HCT116 (cell line): ENCODE data around the gene RC3H2. TPM values are rescaled to one million over a fixed set of nuclear protein-coding genes. Genes with fewer than 3 reads are reported as not detected.
"Not testable (repeated sequence)": the region's sequence is repeated elsewhere in the genome, so short reads cannot be mapped to it uniquely, and the experiment has no call there.

Experiments
- ATAC-seq: fragments of 200-7000 bp; cut with Tn5 transposase; 2 replicates; pipeline ENCODE4 v1.9.1; 2020; ENCODE audit warnings: mild to moderate bottlenecking, moderate library complexity
- BruUV-seq: library from RNA; stranded (reverse); fragments of 400-500 nt; replicated peaks from 2 replicates; lab custom pipeline; 2021; lab: Mats Ljungman, UMichigan
- CTCF ChIA-PET: fragments of 300-600 bp; sonication (Branson Sonifier 250); formaldehyde crosslinking; loops from one replicate; lab custom pipeline; 2021; ENCODE audit warnings: antibody characterized with exemption; lab: Charles Lee
- POLR2A ChIA-PET: fragments of 300-600, 350-600 bp; sonication (Branson Sonifier 250); formaldehyde crosslinking; loops from one replicate; lab custom pipeline; 2021; ENCODE audit warnings: antibody characterized with exemption; lab: Charles Lee
- RAD21 ChIA-PET, 2 experiments: fragments of 300-600 bp; sonication (Branson Sonifier 250); formaldehyde crosslinking; loops; one replicate each; lab custom pipeline; 2023; ENCODE audit warnings: low total read pairs in 2 of 2; ENCODE audit not compliant: uncharacterized antibody in 2 of 2, unreplicated experiment in 2 of 2, low non-redundant PET in 1 of 2; lab: Charles Lee
- DNase-seq: peaks from one replicate; pipeline ENCODE4 v3.0.0-alpha.2; 2010; ENCODE audit warnings: low read depth, low spot score
- H2AFZ ChIP-seq: fragments of 200-600 bp; shearing (Covaris generic), sonication (generic); 2 replicates; pipeline ENCODE4 v1.6.1; 2017; ENCODE audit warnings: low read depth, mixed run types, mixed read lengths, antibody characterized with exemption, low read length; ENCODE audit not compliant: poor library complexity, severe bottlenecking
- H3K27ac ChIP-seq: 2 replicates; pipeline ENCODE4 v1.5.1; 2012; ENCODE audit warnings: low read depth, low read length
- H3K27me3 ChIP-seq: fragments of 200-600 bp; sonication (generic); 2 replicates; pipeline ENCODE4 v1.6.1; 2016; ENCODE audit warnings: mixed run types, low read length, mixed read lengths; ENCODE audit not compliant: insufficient read depth
- H3K36me3 ChIP-seq, 2 experiments: fragments of 200-500 bp in 1 of 2; fragments of 200-600 bp in 1 of 2; sonication (Bioruptor generic) in 1 of 2; sonication (generic) in 1 of 2; 2 replicates each; pipeline versions ENCODE4 v1.5.1 to v1.6.1; 2014 to 2016; ENCODE audit warnings: low read length in 2 of 2, inconsistent platforms in 1 of 2, mixed read lengths in 1 of 2, mixed run types in 1 of 2; ENCODE audit not compliant: insufficient read depth in 2 of 2, control insufficient read depth in 1 of 2
- H3K4me1 ChIP-seq, 2 experiments: fragments of 200-600 bp in 1 of 2; sonication (generic) in 1 of 2; 2 replicates each; pipeline versions ENCODE4 v1.5.1 to v1.6.1; 2012 to 2017; ENCODE audit warnings: low read length in 2 of 2, inconsistent platforms in 1 of 2, mild to moderate bottlenecking in 1 of 2, mixed read lengths in 1 of 2, mixed run types in 1 of 2, moderate library complexity in 1 of 2; ENCODE audit not compliant: insufficient read depth in 2 of 2, control insufficient read depth in 1 of 2
- H3K4me2 ChIP-seq: fragments of 200-600 bp; sonication (generic); 2 replicates; pipeline ENCODE4 v1.6.1; 2017; ENCODE audit warnings: mixed run types, low read length, mixed read lengths
- H3K4me3 ChIP-seq, 2 experiments: fragments of 200-600 bp in 1 of 2; sonication (generic) in 1 of 2; replicated peaks in 1 of 2; 2 replicates each; pipeline ENCODE4 v1.5.1; 2011 to 2016; ENCODE audit warnings: low read length in 2 of 2, control low read depth in 1 of 2, low read depth in 1 of 2, mild to moderate bottlenecking in 1 of 2, mixed read lengths in 1 of 2, mixed run types in 1 of 2
- H3K79me2 ChIP-seq: fragments of 200-600 bp; sonication (generic); 2 replicates; pipeline ENCODE4 v1.6.1; 2017; ENCODE audit warnings: mild to moderate bottlenecking, mixed run types, low read length, moderate library complexity, mixed read lengths; ENCODE audit not compliant: insufficient read depth
- H3K9ac ChIP-seq: fragments of 200-600 bp; sonication (generic); 2 replicates; pipeline ENCODE4 v1.6.1; 2016; ENCODE audit warnings: low read length, mixed read lengths
- H3K9me2 ChIP-seq: fragments of 200-600 bp; sonication (generic), shearing (Covaris generic); 2 replicates; pipeline ENCODE4 v1.6.1; 2017; ENCODE audit warnings: mixed run types, mild to moderate bottlenecking, moderate library complexity; ENCODE audit not compliant: insufficient read depth
- H3K9me3 ChIP-seq, 2 experiments: fragments of 200-500 bp in 1 of 2; fragments of 200-600 bp in 1 of 2; sonication (Bioruptor generic) in 1 of 2; sonication (generic) in 1 of 2; 2 replicates each; pipeline ENCODE4 v1.6.1; 2014 to 2017; ENCODE audit warnings: low read length in 2 of 2, mixed read lengths in 2 of 2, inconsistent platforms in 1 of 2, low read depth in 1 of 2, mild to moderate bottlenecking in 1 of 2, mixed run types in 1 of 2, moderate library complexity in 1 of 2; ENCODE audit not compliant: control insufficient read depth in 1 of 2, insufficient read depth in 1 of 2
- H4K20me1 ChIP-seq: fragments of 200-600 bp; sonication (generic), shearing (Covaris generic); 2 replicates; pipeline ENCODE4 v1.6.1; 2017; ENCODE audit warnings: mixed run types, mild to moderate bottlenecking, moderate library complexity; ENCODE audit not compliant: insufficient read depth
- CBX3 ChIP-seq: IDR thresholded peaks from 2 replicates; pipeline ENCODE4 v1.6.1; 2012; ENCODE audit warnings: low read depth
- EGR1 ChIP-seq: IDR thresholded peaks from 2 replicates; pipeline ENCODE4 v1.6.1; 2012; ENCODE audit warnings: low read depth
- EZH2 ChIP-seq: fragments of 200-600 bp; sonication (generic); IDR thresholded peaks from 2 replicates; pipeline ENCODE4 v1.6.1; 2017; ENCODE audit warnings: antibody characterized with exemption, mixed run types
- EZH2phosphoT487 ChIP-seq: fragments of 200-600 bp; IDR thresholded peaks from 2 replicates; pipeline ENCODE4 v1.6.1; 2018; ENCODE audit warnings: antibody characterized with exemption, borderline replicate concordance
- FOSL1 ChIP-seq: IDR thresholded peaks from 2 replicates; pipeline ENCODE4 v1.6.1; 2012; ENCODE audit warnings: low read depth
- JUND ChIP-seq: IDR thresholded peaks from 2 replicates; pipeline ENCODE4 v1.6.1; 2012
- RAD21 ChIP-seq: IDR thresholded peaks from 2 replicates; pipeline ENCODE4 v1.6.1; 2012; ENCODE audit warnings: low read depth, mild to moderate bottlenecking
- SIN3A ChIP-seq: IDR thresholded peaks from 2 replicates; pipeline ENCODE4 v1.6.1; 2012; ENCODE audit warnings: low read depth
- SP1 ChIP-seq: IDR thresholded peaks from 2 replicates; pipeline ENCODE4 v1.6.1; 2012; ENCODE audit warnings: low read depth
- TCF7L2 ChIP-seq: IDR thresholded peaks from 2 replicates; pipeline ENCODE4 v1.7.0; 2011; ENCODE audit warnings: borderline replicate concordance, inconsistent platforms; ENCODE audit not compliant: insufficient read depth, insufficient read length; ENCODE audit errors: extremely low read depth
- ZFX ChIP-seq: fragments of 450-650 bp; IDR thresholded peaks from 2 replicates; pipeline ENCODE4 v1.6.1; 2017
- intact Hi-C: fragments of 100-400 bp; cut with micrococcal nuclease; formaldehyde crosslinking; loops from 2 replicates; pipeline ENCODE4 v1.10.0; 2022
- total RNA-seq: library from RNA; stranded (reverse); gene quantifications from one replicate; pipeline ENCODE4 v1.2.1, GENCODE V29; 2021; ENCODE audit not compliant: unreplicated experiment
- TF ChIP-seq, protein P1 (sequence below): IDR thresholded peaks from 2 replicates; pipeline ENCODE4 v1.6.1; 2012
- TF ChIP-seq, protein P2 (sequence below): IDR thresholded peaks from 2 replicates; pipeline ENCODE4 v1.6.1; 2012; ENCODE audit warnings: low read depth

The RC3H2 gene
- total RNA-seq, 1 experiment from 2014 or later = 53.8 TPM

DNA sequence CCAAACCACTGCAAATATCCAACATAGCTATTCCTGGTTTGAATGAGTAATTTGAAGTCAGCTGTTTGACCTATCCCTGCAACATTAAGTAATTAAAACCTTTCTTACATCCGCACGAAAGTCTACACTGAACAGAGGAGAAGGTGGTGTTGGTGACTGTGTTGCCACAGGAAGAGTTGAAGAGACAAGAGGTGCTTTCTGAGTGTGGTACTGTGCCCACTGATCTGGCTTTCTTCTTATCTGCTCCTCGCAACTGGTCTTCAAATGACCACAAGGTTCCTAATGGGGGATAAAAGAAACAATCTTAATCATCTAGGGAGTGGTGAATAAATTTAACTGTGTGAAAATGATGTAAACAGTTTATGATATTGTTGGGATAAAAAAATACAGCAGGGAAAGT lies 47.3 kb downstream of the RC3H2 start:
- no peaks in the 10 kb centered on the region for H3K27me3 ChIP-seq
- intact Hi-C loops = no loop called here
- H3K4me3 ChIP-seq = no peak overlapping the region
- POLR2A ChIA-PET = no interaction called here
- no peaks in the 10 kb centered on the region for H3K9me3 ChIP-seq
- CTCF ChIA-PET = no interaction called here
- no peak overlapping the region for H2AFZ ChIP-seq
- H3K79me2 ChIP-seq = no peaks in the 10 kb centered on the region
- H4K20me1 ChIP-seq = no peaks in the 10 kb centered on the region
- DNase-seq (no peak), ATAC-seq (no peak)
- no peak overlapping the region for H3K27ac ChIP-seq
- no peaks in the 10 kb centered on the region for H3K9me2 ChIP-seq
- TF ChIP-seq JUND (no peak), EZH2 (no peak), RAD21 (no peak), CBX3 (no peak), EZH2phosphoT487 (no peak), ZFX (no peak), FOSL1 (no peak), SIN3A (no peak), TCF7L2 (no peak), EGR1 (no peak), SP1 (no peak)
- TF ChIP-seq, protein P1, sequence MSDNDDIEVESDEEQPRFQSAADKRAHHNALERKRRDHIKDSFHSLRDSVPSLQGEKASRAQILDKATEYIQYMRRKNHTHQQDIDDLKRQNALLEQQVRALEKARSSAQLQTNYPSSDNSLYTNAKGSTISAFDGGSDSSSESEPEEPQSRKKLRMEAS = no peak
- TF ChIP-seq, protein P2, sequence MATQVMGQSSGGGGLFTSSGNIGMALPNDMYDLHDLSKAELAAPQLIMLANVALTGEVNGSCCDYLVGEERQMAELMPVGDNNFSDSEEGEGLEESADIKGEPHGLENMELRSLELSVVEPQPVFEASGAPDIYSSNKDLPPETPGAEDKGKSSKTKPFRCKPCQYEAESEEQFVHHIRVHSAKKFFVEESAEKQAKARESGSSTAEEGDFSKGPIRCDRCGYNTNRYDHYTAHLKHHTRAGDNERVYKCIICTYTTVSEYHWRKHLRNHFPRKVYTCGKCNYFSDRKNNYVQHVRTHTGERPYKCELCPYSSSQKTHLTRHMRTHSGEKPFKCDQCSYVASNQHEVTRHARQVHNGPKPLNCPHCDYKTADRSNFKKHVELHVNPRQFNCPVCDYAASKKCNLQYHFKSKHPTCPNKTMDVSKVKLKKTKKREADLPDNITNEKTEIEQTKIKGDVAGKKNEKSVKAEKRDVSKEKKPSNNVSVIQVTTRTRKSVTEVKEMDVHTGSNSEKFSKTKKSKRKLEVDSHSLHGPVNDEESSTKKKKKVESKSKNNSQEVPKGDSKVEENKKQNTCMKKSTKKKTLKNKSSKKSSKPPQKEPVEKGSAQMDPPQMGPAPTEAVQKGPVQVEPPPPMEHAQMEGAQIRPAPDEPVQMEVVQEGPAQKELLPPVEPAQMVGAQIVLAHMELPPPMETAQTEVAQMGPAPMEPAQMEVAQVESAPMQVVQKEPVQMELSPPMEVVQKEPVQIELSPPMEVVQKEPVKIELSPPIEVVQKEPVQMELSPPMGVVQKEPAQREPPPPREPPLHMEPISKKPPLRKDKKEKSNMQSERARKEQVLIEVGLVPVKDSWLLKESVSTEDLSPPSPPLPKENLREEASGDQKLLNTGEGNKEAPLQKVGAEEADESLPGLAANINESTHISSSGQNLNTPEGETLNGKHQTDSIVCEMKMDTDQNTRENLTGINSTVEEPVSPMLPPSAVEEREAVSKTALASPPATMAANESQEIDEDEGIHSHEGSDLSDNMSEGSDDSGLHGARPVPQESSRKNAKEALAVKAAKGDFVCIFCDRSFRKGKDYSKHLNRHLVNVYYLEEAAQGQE = no peak
- H3K36me3 ChIP-seq = peaks cover 28 to 49% of the 10 kb centered on the region in 2 experiments; a peak in 3 of 4 replicates
- H3K9ac ChIP-seq = no peak overlapping the region
- BruUV-seq = no TSS peak
- H3K4me2 ChIP-seq = no peak overlapping the region
- no peaks in the 10 kb centered on the region for H3K4me1 ChIP-seq
- RAD21 ChIA-PET = no interaction called here

DNA sequence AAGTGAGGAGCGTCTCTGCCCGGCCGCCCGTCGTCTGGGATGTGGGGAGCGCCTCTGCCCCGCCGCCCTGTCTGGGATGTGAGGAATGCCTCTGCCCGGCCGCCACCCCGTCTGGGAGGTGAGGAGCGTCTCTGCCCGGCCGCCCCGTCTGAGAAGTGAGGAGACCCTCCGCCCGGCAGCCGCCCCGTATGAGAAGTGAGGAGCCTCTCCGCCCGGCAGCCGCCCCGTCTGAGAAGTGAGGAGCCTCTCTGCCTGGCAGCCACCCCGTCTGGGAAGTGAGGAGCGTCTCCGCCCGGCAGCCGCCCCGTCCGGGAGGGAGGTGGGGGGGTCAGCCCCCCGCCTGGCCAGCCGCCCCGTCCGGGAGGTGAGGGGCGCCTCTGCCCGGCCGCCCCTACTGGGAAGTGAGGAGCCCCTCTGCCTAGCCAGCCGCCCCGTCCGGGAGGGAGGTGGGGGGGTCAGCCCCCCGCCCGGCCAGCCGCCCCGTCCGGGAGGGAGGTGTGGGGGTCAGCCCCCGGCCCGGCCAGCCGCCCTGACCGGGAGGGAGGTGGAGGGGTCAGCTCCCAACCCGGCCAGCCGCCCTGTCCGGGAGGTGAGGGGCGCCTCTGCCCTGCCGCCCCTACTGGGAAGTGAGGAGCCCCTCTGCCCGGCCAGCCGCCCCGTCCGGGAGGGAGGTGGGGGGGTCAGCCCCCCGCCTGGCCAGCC lies 52.9 kb downstream of the RC3H2 start:
- H3K4me2 ChIP-seq, CTCF ChIA-PET, POLR2A ChIA-PET, ATAC-seq, H3K27ac ChIP-seq, BruUV-seq, H2AFZ ChIP-seq, H3K9me3 ChIP-seq, DNase-seq, intact Hi-C loops, H3K9ac ChIP-seq, H3K27me3 ChIP-seq, H3K4me1 ChIP-seq, H3K4me3 ChIP-seq, H4K20me1 ChIP-seq, H3K79me2 ChIP-seq, H3K9me2 ChIP-seq, RAD21 ChIA-PET: not testable (repeated sequence)
- peaks cover 37 to 47% of the 10 kb centered on the region in 2 experiments for H3K36me3 ChIP-seq
